Gastroesophageal sphincter (tissue), 3 donors: ENCODE data around the gene ADGRD1.

ENCODE experiments used
- CTCF ChIP-seq, 4 experiments: fragments of 200-600 bp in 2 of 4; fragments of 450-650 bp in 2 of 4; sonication (generic) in 1 of 4; IDR thresholded peaks; one replicate each; pipeline ENCODE4 v1.5.1; 2017 to 2019; ENCODE audit warnings: antibody characterized with exemption in 4 of 4, mild to moderate bottlenecking in 2 of 4, moderate library complexity in 2 of 4
- POLR2AphosphoS5 ChIP-seq: sonication (generic); formaldehyde crosslinking; IDR thresholded peaks from one replicate; pipeline ENCODE4 v1.6.1; 2017; ENCODE audit warnings: antibody characterized with exemption

GRCh38 chr12:131132118-131132892 lies 178.6 kb downstream of the ADGRD1 start:
- TF ChIP-seq CTCF (IDR thresholded peaks at IDR 0.05) (peak in 3 of 4 experiments; percentile 77 to 89 (median 83)), POLR2AphosphoS5 (peak; percentile 60)
